Measurements from ENCODE around the gene TFB1M.
A peak's percentile ranks its signal among the peaks of the same experiment; 100 is the strongest.
"Not testable (repeated sequence)": the region's sequence is repeated elsewhere in the genome, so short reads cannot be mapped to it uniquely, and the experiment has no call there.

The TFB1M gene

DNA sequence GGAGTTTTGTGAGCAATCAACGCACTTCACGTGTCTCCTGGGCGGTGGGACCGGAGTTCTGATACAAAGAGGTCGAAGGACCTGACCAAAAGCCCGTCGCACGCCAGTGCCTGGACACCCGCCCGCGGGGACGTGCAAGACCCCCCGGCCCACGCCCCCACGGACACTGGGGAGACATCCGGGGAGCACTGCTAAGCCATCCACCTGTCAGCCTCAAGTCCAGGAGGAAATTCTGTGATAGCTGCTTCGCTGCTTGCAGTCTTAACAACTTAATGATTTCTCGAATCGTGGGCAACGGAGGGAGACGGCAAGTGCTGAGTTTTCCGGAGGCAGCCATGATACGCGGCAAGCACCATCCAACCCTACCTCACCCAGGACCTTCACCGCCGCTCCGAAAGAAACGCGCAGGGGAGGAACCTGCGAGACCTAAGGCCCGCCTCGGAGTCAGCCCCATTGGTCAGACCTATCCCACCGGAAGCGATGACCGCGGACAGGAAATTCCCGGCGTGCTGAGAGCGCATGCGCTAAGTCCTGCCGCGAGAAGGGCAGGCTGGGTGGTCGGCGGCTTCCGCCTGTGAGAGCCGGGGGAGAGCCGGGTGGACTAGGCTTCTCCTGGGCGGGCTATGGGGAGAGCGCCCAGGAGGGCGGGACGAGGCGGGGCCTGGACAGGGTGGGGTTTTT, at the start of gene TFB1M:
TSS of gene TFB1M (minus strand) at position 393 of the 681 bp plus-strand sequence. CDS start at position 337, 56 bp downstream.
- DNase-seq (ENCODE audit: low read depth in 2 of 2), result peak; percentile 91 to 94

DNA sequence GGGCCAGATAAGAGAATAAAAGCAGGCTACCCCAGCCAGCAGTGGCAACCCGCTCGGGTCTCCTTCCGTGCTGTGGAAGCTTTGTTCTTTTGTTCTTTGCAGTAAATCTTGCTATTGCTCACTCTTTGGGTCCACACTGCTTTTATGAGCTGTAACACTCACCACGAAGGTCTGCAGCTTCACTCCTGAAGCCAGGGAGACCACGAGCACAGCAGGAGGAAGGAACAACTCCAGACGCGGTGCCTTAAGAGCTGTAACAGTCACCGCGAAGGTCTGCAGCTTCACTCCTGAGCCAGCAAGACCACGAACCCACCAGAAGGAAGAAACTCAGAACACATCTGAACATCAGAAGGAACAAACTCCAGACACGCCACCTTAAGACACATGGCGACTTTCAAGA, 49.7 kb upstream of the TFB1M start:
- DNase-seq (ENCODE audit: low read depth in 2 of 2), result not testable (repeated sequence)

DNA sequence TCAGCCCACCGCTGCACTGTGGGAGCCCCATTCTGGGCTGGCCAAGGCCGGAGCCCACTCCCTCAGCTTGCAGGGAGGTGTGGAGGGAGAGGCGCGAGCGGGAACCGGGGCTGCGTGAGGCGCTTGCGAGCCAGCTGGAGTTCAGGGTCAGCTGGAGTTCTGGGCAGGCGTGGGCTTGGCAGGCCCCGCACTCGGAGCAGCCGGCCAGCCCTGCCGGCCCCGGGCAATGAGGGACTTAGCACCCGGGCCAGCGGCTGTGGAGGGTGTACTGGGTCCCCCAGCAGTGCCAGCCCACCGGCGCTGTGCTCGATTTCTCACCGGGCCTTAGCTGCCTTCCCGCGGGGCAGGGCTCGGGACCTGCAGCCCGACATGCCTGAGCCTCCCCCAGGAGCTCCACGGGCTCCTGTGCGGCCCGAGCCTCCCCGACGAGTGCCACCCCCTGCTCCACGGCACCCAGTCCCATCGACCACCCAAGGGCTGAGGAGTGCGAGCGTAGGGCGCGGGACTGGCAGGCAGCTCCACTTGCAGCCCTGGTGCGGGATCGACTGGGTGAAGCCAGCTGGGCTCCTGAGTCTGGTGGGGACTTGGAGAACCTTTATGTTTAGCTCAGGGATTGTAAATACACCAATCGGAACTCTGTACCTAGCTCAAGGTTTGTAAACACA, 48.8 kb upstream of the TFB1M start:
- DNase-seq (ENCODE audit: low read depth in 2 of 2), result not testable (repeated sequence)

DNA sequence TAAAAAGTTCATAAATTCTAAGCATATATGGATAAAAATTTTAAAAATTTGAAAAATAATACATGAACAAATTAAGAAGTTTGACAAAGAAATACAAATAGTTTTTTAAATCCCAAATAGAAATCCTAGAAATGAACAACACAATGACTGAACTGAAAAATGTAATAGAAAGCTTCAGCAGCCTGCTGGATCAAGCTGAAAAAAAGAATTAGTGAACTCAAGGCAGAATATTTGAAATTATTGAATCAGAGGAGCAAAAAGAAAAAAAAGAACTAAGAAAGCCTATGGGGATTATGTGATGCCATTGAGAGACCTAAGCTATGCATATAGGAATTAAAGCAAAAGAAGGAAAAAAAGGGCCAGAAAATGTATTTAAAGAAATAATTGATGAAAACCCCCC, 39.9 kb upstream of the TFB1M start:
- DNase-seq (ENCODE audit: low read depth in 2 of 2), result no peak

DNA sequence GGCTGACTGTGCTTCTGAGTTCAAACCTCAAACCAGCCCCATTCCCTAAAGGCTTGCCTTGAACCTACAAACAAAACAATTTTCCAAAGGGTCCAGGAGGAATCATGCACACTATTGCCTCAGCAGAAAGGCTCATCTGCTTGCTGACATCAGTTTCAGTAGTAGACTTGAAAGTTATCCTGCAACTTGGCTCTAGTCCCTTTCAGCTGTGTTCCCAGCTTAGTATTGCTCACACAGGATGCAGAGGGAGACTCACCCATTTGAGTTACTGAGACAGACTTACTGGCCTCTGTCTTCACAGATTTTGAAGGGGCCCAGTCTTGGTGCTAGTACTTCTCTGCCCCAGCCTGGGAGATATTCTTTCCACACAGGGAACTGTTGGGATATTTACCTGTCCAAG, 38.5 kb upstream of the TFB1M start:
- no peak for DNase-seq (ENCODE audit: low read depth in 2 of 2)

DNA sequence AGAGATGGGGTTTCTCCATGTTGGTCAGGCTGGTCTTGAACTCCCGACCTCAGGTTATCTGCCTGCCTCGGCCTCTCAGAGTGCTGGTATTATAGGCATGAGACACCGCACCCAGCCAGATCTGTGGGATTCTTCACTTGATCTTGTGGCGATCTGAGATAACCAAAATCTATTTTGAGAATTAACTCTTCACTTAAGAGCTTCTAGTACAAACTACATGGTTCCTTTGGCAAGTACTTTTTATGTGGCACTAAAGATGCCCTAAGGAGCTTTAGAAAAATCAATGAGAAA, 37.8 kb upstream of the TFB1M start:
- no peak for DNase-seq (ENCODE audit: low read depth in 2 of 2)

DNA sequence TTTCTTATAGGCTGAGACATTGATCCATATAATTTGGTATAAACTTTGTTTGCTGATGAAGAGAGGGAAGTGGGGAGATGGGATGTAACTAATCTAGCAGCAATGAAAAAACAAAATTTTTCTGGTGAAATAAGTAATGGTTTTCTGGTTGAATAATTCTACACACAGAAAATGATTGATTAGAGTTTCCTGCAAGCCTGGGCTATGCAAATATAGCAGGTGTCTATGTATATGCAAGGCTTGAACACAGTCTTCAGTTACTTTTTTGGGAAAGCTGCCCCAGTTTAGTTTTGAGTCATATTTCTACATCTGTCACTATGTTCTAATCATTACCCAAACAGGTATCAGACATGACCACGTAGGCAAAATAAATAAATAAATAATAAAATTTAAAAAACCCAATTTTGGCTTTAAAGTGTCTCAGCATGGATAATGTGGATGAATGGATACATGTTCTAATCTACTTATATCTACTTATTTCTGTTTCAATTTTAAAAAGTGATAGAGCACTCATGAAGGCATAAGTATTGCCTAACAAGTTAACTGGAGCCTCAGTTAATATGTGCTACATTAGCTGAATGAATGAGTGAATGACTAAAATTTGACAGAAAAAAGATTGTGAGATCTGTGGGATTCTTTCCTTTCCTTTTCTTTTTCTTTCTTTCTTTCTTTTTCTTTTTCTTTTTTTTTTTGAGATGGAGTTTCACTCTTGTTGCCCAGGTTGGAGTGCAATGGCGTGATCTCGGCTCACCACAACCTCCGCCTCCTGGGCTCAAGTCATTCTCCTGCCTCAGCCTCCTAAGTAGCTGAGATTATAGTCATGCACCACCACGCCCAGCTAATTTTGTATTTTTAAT, 37.2 kb upstream of the TFB1M start:
- no peak for DNase-seq (ENCODE audit: low read depth in 2 of 2)

DNA sequence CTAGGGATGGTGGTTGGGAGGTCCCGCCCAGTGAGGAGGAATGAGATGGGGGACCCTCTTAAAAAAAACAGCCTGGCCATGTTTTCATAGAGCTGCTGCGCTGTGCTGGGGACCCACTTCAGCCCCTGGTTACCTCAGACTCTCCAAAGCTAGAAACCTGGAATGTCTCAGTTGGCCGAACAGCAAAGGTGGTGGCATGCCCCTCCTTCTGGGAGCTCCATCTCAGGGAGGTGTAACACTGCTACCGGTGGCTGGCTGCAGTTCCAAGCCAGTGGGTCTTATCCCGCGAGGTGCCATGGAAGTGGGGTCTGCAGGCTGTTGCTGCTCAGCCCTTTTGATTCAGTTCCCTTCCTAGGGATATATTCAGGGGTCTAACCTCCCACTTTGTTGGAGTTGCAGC, 35.7 kb upstream of the TFB1M start:
- no peak for DNase-seq (ENCODE audit: low read depth in 2 of 2)

DNA sequence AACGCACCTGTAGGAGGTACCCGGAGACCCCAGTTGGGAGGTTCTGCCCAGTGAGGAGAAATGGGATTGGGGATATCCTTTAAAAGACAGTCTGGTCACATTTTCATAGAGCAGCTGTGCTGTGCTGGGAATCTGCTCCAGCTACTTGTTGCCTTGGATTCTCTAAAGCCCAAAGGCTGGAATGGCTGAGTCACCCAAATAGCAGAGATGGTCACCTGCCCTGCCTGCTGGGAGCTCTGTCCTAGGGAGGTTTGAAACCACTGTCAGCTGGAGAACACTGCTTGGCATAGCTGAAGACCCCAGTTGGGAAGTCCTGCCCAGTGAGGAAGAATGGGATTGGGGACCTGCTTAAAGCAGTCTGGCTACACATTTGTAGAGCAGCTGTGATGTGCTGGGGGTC, 34.8 kb upstream of the TFB1M start:
- no peak for DNase-seq (ENCODE audit: low read depth in 2 of 2)

DNA sequence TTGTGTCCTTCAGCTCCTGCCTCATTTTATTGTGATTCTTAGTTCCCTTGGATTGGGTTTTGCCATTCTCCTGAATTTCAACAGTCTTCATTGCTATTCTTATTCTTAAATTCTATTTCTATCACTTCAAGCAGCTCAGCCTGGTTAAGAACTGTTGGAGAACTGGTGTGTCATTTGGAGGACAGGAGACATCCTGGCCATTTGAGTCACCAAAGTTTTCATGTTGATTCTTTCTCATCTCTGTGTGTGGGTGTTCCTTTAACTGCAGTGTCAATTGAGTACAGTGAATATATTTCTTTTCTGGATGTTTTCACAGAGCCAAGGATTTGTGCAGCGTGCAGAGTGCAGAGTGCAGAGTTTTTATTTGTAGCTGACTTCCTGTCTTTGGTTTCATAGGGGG, 33.5 kb upstream of the TFB1M start:
- no peak for DNase-seq (ENCODE audit: low read depth in 2 of 2)

DNA sequence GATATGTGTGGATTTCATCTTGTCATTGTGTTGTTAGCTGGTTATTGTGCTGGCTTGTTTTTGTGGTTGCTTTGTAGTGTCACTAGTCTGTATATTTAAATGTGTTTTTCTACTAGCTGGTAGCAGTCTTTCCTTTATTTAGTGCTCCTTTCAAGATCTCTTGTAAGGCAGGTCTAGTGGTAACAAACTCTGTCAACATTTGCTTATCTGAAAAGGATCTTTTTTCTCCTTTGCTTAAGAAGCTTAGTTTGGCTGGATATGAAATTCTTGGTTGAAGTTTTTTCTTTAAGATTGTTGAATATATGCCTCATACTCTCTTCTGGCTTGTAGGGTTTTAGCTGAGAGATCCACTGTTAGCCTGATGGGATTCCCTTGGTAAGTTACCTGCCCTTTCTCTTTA, 32.7 kb upstream of the TFB1M start:
- DNase-seq (ENCODE audit: low read depth in 2 of 2), result no peak

DNA sequence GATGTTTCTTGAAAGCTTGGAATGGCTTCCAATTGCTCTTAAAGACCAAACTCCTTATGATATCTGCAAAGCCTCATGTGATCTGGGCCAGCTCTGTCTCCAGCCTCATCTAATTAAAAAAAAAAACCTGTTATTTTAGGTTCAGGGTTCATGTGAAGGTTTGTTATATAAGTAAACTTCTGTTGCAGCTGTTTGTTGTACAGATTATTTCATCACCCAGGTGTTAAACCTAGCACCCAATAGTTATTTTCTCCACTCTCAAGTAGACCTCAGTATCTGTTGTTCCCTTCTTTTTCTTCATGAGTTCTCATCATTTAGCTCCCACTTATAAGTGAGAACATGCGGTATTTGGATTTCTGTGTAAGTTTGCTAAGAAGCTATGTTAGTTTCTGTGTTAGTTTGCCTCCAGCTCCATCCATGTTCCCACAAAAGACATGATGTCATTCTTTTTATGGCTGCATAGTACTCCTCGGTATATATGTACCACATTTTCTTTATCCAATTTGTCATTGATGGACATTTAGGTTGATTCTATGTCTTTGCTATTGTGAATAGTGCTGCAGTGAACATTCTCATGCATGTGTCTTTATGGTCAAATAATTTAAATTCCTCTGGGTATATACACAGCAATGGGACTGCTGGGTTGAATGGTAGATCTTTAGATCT, 30.2 kb upstream of the TFB1M start:
- no peak for DNase-seq (ENCODE audit: low read depth in 2 of 2)

DNA sequence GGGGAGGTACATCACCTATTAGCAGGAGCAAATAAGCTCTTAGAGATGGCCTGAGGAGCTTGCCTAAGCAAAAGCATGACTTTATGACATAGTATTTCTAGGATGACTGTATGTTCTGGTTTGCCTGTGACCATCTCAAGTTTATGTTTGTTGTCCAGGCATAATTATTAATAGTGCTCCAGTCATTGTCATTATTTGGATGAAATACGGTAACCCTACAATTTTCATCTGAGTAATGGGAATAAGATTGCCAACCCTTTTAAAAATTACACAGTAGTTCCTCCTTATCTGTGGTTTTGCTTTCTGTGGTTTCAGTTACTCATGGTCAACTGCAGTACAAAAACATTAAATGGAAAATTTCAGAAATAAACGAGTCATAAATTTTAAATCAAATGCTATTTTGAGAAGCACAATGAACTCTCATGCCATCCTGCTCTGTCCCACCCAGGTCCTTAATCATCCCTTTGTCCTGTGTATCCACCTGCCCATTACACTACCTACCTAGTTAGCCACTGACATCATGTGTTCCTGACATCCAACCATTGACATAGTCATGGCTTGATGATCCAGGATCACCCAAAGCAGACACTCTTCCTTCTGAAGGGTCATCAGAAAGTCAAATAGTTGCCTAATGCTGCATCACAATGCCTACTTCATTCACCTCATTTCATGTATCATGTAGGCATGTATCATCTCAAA, 27.0 kb upstream of the TFB1M start:
- no peak for DNase-seq (ENCODE audit: low read depth in 2 of 2)

DNA sequence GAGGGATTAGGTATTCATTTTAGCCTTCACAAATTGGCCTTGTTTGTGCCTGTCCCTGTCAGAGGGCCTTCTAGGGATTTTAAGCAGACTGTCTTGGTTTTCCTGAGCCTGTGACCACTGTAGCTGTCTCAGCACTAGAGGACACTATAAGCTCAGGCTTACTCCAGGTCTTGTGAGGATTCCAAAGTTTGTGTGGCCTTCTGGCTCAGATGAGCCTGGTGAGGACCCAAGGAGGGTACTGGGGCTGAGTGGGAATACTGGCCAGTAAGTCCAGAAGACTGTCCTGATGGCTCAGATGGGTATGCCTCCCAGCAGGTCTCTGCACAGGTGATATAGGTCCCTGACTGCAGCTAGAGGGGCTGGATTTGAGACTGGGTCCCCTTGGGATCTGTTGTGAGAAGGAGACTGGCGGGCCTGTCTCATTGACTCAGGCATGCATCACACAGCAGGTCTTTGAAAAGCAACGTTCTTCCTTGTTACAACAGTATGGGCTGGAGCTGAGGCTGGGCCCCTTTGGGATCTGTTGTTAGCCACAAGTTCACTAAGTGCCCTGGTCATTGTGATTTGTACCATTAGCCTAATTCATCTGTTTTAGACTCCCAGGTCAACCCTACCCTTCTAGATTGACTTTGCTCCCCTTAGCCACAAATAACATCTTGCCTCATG, 26.3 kb upstream of the TFB1M start:
- no peak for DNase-seq (ENCODE audit: low read depth in 2 of 2)

DNA sequence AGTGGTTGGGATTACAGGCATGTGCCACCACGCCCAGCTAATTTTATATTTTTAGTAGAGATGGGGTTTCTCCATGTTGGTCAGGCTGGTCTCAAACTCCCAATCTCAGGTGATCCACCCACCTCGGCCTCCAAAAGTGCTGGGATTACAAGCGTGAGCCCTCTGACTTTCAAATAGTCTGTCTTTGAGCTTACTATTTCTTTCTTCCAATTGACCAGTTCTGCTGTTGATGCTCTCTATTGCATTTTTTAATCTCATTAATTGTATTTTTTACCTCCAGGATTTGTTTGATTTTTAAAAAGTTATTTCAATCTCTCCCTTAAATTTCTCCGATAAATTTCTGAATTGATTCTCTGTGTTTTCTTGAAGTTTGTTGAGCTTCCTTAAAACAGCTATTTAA, 25.6 kb upstream of the TFB1M start:
- not testable (repeated sequence) for DNase-seq (ENCODE audit: low read depth in 2 of 2)

DNA sequence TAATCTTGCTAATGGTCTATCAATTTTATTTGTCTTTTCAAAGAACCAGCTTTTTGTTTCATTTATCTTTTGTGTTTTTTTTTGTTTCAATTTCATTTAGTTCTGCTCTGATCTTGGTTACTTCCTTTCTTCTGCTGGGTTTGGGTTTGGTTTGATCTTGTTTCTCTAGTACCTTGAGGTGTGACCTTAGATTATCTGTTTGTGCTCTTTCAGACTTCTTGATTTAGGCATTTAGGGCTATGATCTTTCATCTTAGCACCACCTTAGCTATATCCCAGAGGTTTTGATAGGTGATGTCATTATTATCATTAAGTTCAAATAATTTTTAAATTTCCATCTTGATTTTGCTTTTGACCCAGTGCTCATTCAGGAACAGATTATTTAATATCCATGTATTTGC, 24.0 kb upstream of the TFB1M start:
- DNase-seq (ENCODE audit: low read depth in 2 of 2), result not testable (repeated sequence)

DNA sequence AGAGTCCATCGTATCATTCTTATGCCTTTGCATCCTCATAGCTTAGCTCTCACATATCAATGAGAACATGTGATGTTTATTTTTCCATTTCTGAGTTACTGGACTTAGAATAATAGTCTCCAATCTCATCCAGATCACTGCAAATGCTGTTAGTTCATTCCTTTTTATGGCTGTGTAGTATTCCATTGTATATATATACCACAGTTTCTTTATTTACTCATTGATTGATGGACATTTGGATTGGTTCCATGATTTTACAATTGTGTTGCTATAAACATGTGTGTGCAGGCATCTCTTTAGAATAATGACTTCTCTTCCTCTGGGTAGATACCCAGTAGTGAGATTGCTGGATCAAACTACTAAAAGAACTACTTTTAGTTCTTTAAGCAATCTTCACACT, 21.0 kb upstream of the TFB1M start:
- DNase-seq (ENCODE audit: low read depth in 2 of 2), result no peak

DNA sequence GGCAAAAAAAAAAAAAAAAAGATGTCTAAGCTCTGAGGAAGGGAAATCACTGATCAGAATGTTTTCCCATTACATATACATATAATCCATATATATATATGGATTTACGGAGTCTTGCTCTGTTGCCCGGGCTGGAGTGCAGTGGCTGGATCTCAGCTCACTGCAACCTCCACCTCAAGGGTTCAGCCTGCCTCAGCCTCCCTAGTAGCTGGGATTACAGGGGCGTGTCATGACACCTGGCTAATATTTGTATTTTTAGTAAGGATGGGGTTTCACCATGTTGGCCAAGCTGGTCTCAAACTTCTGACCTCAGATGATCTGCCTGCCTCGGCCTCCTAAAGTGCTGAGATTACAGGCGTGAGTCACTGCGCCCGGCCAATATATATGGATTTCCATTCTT, 19.8 kb upstream of the TFB1M start:
- DNase-seq (ENCODE audit: low read depth in 2 of 2), result not testable (repeated sequence)

DNA sequence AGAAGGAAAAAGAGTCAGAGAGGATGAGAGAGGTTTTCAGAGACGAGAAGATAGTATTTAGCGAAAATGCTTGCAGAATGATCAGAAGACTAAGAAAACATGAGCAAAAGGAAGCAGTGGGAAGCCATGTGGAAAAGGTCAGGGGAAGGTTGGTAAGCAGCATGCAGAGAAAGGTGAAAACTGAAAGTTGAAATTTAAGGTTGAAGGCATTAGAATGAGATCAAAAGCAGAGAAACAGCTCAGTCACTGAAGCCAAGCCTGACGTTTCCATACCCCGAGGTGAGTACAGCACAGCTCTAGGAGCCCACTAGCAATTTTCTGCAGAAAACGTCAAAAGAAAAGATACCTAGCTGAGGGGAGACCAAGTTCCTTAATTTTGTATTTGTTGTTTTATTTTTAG, 19.1 kb upstream of the TFB1M start:
- DNase-seq (ENCODE audit: low read depth in 2 of 2), result no peak

DNA sequence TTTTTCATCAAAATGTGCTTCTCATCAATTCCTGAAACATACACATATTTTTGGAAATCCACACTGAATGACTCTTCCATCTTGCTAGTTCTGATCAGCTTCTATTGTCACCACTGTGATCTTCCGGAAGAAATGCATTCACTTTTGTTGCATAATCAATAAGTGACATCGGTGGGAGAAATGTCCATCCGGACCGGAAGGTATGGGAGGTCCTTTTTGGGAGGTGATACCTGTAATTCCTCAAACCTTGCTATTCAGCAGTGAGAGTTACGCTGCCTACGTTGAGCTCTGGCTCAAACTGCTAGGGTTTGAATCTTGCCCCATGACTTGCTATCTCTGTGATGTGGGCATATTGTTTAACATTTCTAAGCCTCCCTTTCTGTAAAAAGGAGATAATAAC, 16.6 kb upstream of the TFB1M start:
- DNase-seq (ENCODE audit: low read depth in 2 of 2), result no peak

DNA sequence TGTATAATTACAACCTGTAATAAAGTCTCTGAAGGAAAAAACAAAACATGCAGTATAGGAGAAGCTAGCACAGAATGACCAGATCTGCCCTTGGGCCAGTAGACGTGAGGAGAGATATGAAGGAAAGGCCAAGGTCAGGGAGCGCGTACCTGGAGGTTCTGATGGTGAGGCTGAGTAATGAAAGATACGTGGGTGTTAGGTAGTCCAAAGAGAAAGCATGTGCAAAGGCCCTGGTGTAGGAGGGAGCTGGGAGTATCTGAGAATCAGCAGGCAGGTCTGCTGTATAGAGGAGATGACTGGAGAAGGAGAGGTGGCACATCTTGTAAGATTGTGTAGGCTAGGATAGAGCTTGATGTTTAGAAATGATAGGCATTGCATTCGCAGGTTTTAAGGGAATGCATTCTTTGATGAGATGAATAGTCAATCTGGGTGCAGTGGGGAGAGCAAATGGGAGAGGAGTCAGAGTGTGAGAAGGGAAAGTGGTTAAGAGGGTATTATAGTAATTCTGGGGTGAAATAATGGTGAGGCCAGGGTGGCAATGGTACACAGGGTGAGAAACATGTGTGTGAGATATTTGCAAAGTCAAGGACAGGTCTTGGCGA, 15.9 kb upstream of the TFB1M start:
- no peak for DNase-seq (ENCODE audit: low read depth in 2 of 2)
